ENCODE measurements around the gene SLC25A14. TPM values are rescaled to one million over a fixed set of nuclear protein-coding genes. Genes with fewer than 3 reads are reported as not detected.
A peak's percentile ranks its signal among the peaks of the same experiment; 100 is the strongest.

Gene SLC25A14
- total RNA-seq, 2 donors from 2014 or later: 11.9 to 12.1 TPM

- peaks cover 20 to 27% of the 10 kb centered on the region in 2 donors for H3K27me3 Mint-ChIP-seq
- H3K4me3 Mint-ChIP-seq: peak overlapping the region; percentile 98
- no peaks in the 10 kb centered on the region for H3K9me3 Mint-ChIP-seq
- ATAC-seq: no peak
- DNase-seq (ENCODE audit: low spot score): no peak
- H3K4me1 Mint-ChIP-seq (ENCODE audit: low read depth in 2 of 2): peaks cover 4 to 21% of the 10 kb centered on the region in 2 donors
- peak overlapping the region; percentile 80 to 90 for H3K27ac Mint-ChIP-seq
- no peaks in the 10 kb centered on the region for H3K36me3 Mint-ChIP-seq
Measured at GRCh38 chrX:130402208-130402684, 62.5 kb downstream of the SLC25A14 start.

- DNase-seq (ENCODE audit: low spot score) (no peak), ATAC-seq (no peak)
- Mint-ChIP-seq H3K27me3 (no peaks in the 10 kb centered on the region), H3K9me3 (no peaks in the 10 kb centered on the region), H3K4me3 (no peak overlapping the region), H3K27ac (no peak overlapping the region), H3K4me1 (ENCODE audit: low read depth in 2 of 2) (no peaks in the 10 kb centered on the region), H3K36me3 (no peaks in the 10 kb centered on the region)
Measured at GRCh38 chrX:130413415-130413814, 73.7 kb downstream of the SLC25A14 start.

- Mint-ChIP-seq H3K36me3 (no peaks in the 10 kb centered on the region), H3K4me1 (ENCODE audit: low read depth in 2 of 2) (no peaks in the 10 kb centered on the region), H3K27me3 (no peaks in the 10 kb centered on the region), H3K9me3 (no peaks in the 10 kb centered on the region), H3K4me3 (no peak overlapping the region), H3K27ac (no peak overlapping the region)
- DNase-seq (ENCODE audit: low spot score): no peak
- ATAC-seq: no peak
Measured at GRCh38 chrX:130414800-130415199, 75.1 kb downstream of the SLC25A14 start.

- no peak overlapping the region for H3K27ac Mint-ChIP-seq
- H3K9me3 Mint-ChIP-seq: no peaks in the 10 kb centered on the region
- no peaks in the 10 kb centered on the region for H3K36me3 Mint-ChIP-seq
- no peaks in the 10 kb centered on the region for H3K27me3 Mint-ChIP-seq
- DNase-seq (ENCODE audit: low spot score): no peak
- H3K4me3 Mint-ChIP-seq: no peak overlapping the region
- H3K4me1 Mint-ChIP-seq (ENCODE audit: low read depth in 2 of 2): no peaks in the 10 kb centered on the region
- ATAC-seq: peak; percentile 17 to 54
Measured at GRCh38 chrX:130415201-130415600, 75.5 kb downstream of the SLC25A14 start.

GRCh38 chrX:130416785-130417184 is 77.1 kb downstream of the SLC25A14 start:
- Mint-ChIP-seq H3K9me3 (no peaks in the 10 kb centered on the region), H3K4me1 (ENCODE audit: low read depth in 2 of 2) (no peaks in the 10 kb centered on the region), H3K27me3 (no peaks in the 10 kb centered on the region), H3K27ac (no peak overlapping the region), H3K4me3 (no peak overlapping the region), H3K36me3 (no peaks in the 10 kb centered on the region)
- ATAC-seq: no peak
- DNase-seq (ENCODE audit: low spot score): no peak

- Mint-ChIP-seq H3K36me3 (no peaks in the 10 kb centered on the region), H3K9me3 (no peaks in the 10 kb centered on the region), H3K27me3 (peaks cover 0 to 2% of the 10 kb centered on the region in 2 donors), H3K4me1 (ENCODE audit: low read depth in 2 of 2) (no peaks in the 10 kb centered on the region), H3K27ac (no peak overlapping the region), H3K4me3 (no peak overlapping the region)
- ATAC-seq: no peak
- DNase-seq (ENCODE audit: low spot score): no peak
Measured at GRCh38 chrX:130418066-130418465, 78.3 kb downstream of the SLC25A14 start.

GRCh38 chrX:130418740-130419139 is 79.0 kb downstream of the SLC25A14 start:
- no peak for DNase-seq (ENCODE audit: low spot score)
- Mint-ChIP-seq H3K27me3 (peaks cover 0 to 7% of the 10 kb centered on the region in 2 donors), H3K4me1 (ENCODE audit: low read depth in 2 of 2) (no peaks in the 10 kb centered on the region), H3K36me3 (no peaks in the 10 kb centered on the region), H3K27ac (no peak overlapping the region), H3K9me3 (no peaks in the 10 kb centered on the region), H3K4me3 (no peak overlapping the region)
- no peak for ATAC-seq

GRCh38 chrX:130419263-130419662 is 79.5 kb downstream of the SLC25A14 start:
- no peak overlapping the region for H3K4me3 Mint-ChIP-seq
- no peak for DNase-seq (ENCODE audit: low spot score)
- H3K27me3 Mint-ChIP-seq: peaks cover 0 to 7% of the 10 kb centered on the region in 2 donors
- H3K36me3 Mint-ChIP-seq: no peaks in the 10 kb centered on the region
- no peaks in the 10 kb centered on the region for H3K9me3 Mint-ChIP-seq
- no peak for ATAC-seq
- no peaks in the 10 kb centered on the region for H3K4me1 Mint-ChIP-seq (ENCODE audit: low read depth in 2 of 2)
- H3K27ac Mint-ChIP-seq: no peak overlapping the region

Other genes starting within 250 kb of the SLC25A14 start
- gene ELF4, start 229.4 kb upstream of the SLC25A14 start, total RNA-seq: 10 to 100 TPM; 38.8 to 71.0 TPM
- gene AIFM1, start 174.1 kb upstream of the SLC25A14 start, total RNA-seq: 10 to 100 TPM; 38.6 to 49.1 TPM
- 10 to 100 TPM; 25.4 to 44.2 TPM for gene RAB33A, start 168.0 kb upstream of the SLC25A14 start, total RNA-seq
- 1 to 10 TPM; 4.1 to 6.7 TPM for gene ZNF280C, start 71.0 kb upstream of the SLC25A14 start, total RNA-seq
- gene GPR119, start 45.8 kb downstream of the SLC25A14 start, total RNA-seq: not detected
- gene RBMX2, start 62.1 kb downstream of the SLC25A14 start, total RNA-seq: 10 to 100 TPM; 22.3 to 24.4 TPM

All from natural killer cell treated with Interleukin-12 subunit alpha and Interleukin-12 subunit beta and Interleukin-15 and Interleukin-18, amount 100 ng/mL, for 72 hours (primary cell).